Stimulated activated CD4-positive, alpha-beta T cell treated with anti-CD3 and anti-CD28 coated beads, Interleukin-1b, Interleukin-23, amount 100 ng/mL, for 24 hours (primary cell): ENCODE data around the gene AGBL1.
"Not testable (repeated sequence)": the region's sequence is repeated elsewhere in the genome, so short reads cannot be mapped to it uniquely, and the experiment has no call there.

Source experiments
- DNase-seq, 4 experiments: peaks; one replicate each; pipeline ENCODE4 v3.0.0-alpha.2; 2020; ENCODE audit warnings: low read depth in 4 of 4, low spot score in 1 of 4

Gene AGBL1

DNA sequence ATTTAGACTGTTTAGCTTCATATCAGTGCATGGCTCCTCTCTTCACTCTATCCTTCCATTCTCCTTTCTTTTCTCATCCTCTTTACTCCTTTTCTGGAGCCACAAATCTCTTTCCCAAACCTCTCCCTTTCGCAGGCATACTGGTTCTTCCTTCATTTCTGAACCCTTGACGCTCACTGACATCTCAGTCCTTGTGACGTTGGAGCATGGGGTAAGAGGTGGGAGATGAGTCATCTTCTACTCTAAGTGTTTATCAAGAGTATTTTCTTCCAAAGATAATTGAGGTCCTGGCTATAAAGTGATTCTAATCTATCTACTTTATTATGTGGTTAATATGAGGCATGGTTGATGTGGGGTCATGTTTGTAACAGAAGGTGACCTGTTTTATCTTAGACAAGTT, 414.2 kb downstream of the AGBL1 start:
- DNase-seq = no peak

DNA sequence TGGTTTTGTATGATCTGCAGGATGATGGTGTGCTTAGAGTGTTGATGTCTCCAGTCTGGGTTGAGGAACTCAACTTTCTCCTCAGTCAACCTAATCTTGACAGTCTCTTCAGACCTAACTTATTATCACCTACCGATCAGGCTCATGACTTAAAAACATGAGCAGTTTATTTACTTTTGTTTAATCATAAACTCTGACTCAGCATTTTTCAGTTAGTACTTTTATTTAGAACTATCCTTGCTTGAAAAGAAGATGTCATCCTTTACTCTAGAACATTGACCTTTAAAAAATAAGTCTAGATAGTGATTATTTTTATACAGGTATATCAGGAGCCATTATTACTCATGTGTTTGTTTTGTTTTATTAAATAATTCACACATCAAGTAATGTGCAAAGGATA, 414.8 kb downstream of the AGBL1 start:
- no peak for DNase-seq

DNA sequence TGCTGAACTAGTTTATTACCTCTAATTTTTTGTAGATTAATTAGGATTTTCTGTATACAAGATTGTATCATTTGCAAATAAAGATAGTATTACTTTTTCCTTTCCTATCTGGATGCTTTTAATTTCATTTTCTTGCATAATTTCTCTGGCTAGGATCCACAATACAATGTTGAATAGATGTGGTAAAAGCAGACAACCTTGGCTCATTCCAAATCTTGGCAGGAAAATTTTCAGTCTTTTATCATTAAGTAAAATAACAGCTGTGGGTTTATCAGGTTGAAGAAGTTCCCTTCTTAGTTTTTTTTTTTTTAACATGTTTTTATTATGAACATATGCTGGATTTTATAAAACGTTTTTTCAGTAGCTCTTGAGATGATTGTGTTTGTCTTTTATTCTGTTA, 422.6 kb downstream of the AGBL1 start:
- DNase-seq = no peak

DNA sequence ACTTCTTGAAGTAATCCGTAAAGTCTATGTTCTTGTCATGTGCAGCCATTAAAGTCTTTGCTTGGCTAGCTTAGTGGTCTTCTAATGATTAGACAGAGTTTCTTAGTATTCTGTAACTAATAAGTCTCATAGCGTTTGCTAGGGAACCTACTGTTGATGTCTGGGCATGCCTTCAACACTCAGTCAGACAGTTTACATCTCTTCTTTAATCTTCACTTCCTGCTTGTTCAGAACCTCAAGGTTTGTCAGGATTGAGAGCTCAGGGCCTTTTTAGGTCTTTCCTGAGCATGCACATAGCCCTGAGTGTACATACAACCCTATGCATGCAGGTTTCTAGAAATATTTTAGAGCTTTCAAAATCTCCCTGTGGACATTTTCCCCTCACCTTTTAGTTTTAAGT, 426.3 kb downstream of the AGBL1 start:
- no peak for DNase-seq

DNA sequence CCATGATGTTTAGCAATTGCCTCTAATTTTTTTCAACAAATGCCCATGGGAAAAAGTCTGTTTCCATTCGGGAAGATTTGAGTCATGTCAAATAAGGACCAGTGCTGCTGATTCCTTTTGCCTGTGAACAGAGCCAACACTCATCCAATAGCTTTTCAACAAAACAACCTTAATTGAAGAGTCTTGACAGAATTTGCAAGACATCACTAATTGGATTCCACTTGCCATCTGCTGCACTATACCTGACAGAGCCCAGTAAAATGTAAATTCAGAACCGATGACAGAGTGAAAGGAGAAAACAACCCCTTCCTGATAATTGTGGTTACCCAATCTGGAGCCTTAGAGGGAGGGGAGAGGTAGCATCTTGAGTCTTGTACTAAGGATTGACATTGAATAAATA, 426.7 kb downstream of the AGBL1 start:
- no peak for DNase-seq

DNA sequence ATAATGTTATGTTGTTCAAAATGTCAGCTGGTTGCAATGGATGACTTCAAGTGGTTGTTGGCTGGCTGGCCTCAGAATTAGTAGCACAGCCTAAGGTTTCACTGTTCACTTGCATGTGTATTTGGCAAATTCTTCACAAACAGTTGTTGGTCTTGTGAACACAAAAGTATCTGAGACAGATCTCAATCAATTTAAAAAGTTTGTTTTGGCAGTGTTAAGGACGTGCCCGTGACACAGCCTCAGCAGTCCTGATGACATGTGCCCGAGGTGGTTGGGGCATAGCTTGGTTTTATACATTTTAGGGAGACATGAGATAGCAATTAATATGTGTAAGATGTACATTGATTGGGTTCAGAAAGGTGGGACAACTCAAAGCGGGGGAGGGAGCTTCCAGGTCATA, 436.0 kb downstream of the AGBL1 start:
- DNase-seq = no peak

DNA sequence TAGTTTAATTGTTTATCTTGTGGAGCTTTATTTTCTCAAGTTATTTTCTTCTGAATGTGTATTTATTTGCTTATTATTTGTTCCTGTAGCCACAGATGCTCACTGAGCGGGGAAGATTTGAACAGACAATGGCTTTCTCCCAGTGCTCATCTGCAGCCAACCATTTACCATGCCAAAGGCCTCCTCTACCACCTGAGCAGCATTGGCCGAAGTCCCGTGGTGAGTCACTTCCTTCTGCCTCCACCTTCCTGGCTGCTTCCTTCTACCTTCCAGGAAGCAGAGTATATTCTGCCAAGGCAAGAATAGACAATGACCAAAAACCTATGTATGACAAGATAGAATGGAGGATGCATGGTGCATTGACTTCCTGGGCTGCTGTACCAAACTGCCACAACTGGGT, 443.1 kb downstream of the AGBL1 start:
- DNase-seq = no peak

DNA sequence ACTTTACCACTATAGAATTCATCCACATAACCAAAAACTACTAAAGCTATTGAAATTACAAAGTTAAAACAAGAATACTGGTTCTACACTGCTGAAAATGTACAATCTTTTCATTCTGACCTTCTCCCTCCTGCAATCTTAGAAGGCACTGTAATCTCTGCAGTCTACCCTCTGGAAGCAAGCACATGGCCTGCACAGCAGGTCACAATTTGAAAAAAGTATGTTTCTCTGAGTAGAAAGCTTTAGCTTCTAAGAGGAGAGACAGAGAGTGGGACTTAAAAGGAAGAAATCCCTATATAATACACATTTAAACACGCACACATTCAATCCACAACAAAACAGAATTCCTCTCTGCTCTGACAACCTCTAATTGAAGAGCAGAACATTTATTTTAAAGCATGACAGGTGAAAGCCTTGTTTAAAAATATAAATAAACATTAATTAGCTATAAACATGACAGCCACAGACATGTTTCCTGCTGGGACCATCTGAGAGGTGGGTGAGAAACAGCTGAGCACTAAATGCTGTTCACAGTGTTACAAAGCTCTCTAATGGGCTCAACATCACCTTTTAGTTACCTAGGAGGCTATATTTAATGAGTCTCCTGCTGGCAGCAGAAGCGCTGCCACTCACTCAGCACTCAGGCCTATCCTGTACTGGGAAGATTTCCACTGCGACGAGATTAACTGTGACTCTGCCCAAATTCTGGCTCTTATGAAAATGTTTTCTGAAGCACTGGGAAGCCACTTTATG, 447.4 kb downstream of the AGBL1 start:
- no peak for DNase-seq

DNA sequence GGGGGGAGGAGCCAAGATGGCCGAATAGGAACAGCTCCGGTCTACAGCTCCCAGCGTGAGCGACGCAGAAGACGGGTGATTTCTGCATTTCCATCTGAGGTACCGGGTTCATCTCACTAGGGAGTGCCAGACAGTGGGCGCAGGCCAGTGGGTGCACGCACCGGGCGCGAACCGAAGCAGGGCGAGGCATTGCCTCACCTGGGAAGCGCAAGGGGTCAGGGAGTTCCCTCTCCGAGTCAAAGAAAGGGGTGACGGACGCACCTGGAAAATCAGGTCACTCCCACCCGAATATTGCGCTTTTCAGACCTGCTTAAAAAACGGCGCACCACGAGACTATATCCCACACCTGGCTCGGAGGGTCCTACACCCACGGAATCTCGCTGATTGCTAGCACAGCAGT, 448.4 kb downstream of the AGBL1 start:
- not testable (repeated sequence) for DNase-seq

DNA sequence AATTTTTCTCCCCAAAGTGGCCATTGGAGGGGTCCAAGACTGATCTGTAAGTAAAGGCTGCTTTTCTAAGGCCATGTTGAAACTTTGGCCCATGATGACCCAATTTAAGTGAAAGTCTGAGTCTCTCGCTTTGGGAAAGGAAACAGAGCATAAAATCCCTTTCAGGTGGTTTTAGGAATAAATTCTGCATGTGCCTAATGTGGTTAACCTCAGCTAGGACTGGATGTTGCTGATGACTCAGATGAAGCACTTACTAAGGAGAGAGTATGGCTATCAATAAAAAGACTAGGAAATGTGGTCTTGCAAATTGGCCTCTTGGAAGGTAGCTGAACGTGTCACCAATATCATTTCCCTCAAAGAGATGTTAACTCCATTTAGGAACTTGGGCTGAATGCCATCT, 458.5 kb downstream of the AGBL1 start:
- no peak for DNase-seq

DNA sequence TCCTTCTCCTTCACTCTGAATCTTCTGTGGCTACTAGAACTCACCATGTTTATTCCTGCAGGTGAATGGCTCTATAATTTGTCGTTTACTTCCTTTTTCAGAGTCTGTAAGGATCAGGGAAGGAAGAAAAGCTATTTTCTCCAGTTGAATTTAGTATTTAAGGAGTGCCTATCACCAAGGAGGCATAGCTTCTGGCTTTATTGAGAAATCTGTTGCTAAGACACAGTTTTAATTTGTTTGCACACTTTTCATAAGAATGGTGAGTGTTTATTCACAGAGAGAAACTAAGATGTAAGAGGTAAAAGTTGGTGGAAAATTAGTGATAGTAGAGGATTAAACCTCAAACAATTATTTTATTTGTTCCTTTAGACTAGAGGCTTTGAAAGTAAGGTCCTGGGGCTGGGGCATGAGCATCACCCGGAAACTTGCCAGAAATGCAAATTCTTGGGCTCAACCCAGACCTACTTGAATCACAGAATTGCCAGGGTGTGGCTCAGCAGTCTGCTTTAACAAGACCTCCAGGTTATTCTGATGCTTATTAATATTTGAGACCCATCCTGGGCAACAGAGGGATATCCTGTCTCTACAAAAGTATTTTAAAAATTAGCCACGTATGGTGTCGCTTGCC, 461.3 kb downstream of the AGBL1 start:
- DNase-seq = no peak

DNA sequence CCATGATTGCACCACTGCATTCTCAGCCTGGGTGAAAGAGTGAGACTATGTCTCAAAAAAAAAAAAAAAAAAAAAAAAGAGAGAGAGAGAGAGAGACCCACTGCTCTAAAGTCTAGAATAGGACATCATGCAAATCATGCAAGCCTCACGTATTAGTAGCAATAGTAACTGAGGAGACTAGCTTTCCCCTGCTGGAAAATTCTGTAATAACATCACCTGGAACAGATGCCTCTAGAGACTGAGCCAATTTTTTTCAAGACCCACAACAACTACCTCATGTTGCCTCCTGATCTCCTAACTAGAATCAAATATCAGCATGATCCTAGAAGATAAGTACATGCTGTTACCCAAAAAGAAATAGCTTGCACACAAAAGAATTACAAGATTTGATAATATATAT, 461.9 kb downstream of the AGBL1 start:
- no peak for DNase-seq

DNA sequence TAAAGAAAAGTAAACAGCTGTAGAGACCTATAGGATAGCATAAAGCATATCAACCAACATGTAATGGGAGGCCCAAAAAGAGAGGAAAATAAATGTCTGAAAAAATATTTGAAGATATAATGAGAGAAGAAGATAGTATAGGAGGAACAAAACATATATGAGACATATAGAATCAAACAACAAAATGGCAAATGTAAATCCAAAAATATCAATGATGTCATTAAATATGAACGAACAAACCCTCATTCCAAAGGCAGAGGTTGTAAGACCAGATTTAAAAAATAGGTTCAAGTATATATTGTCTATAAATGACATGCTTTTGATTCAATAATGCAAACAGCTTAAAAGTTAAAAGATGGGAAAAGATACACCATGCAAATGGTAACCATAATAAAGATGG, 470.4 kb downstream of the AGBL1 start:
- no peak for DNase-seq

DNA sequence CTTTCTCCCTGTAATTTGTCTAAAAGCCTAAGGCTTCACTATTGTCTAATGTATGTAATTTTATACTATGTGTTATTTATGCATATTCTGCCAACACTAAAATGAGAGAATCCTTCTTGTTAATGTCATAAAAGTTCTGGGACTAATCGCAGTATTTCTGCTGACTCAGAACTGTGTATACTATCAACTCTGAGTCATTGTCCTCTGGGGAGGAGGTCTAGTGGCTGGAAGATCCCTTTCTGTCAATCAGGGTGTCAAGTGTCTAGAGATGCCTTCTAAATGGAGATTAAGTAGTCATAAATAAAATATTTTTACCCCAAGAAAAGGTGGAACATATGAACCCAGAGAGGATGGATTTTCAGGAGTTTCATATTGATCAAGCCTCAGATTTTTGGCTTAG, 473.4 kb downstream of the AGBL1 start:
- no peak for DNase-seq

DNA sequence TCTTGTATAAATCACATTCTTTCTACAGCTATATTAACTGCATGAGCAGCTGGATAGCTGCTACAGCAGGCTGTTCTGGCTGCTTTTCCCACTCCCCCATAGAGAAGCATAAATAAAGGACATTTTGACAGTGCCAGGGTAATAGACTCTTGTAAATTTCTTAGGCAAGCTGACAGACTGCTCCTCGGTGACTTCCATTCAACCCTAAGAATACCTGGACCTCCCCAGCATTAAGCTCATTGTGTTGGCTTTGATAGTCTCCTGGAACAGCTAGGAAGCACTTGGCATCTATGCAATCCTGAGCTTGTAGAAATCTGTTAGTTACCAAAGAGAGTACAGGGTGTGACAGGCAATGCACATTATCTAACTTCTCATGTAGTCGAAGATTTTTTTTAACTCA, 475.4 kb downstream of the AGBL1 start:
- DNase-seq = no peak

DNA sequence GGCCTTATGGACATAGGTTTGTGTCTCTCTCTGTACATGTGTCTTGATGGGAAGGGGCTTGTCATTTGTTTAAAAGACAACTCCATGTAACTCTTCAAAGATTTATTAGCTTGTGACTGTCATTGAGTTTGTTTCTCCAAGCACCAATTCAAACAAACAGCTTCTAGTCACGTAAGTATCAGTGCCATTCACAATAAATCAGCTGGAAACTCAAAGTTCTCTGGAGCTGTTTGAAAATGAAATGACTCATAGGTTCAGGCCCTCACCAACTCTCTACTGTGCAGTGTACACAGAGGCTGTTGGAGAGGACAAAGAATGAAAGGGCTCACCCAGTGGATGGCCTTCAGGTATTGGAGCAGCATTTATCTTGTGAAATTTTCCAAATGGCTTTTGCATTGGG, 476.3 kb downstream of the AGBL1 start:
- no peak for DNase-seq

DNA sequence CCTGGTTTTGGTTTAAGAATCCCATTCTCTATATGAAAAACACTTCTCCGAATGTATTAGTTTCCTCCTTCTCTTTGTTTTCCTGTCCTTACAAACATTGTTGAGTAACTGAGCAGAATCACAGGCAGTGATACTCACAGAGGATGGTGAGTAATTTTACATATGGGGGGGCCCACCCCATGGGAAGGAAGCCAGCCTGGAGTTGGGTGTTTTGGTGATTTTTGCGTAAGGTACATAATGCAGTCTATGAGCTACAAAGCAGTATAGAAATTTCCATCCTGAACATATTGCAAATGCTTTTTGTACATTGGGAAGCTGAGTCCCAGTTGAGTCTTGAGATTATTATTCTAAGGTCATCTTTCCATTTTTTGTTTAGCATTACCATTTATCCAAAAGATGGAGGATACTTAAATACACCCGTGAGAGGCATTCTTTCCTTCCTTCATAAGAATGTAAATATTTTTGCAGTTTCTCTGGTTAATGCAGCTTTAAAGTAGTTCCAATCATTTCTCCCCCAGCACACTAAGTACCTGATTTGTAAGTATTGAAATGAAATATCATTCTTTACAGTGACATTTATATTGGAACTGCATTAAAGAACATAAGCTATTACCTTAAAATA, 476.8 kb downstream of the AGBL1 start:
- no peak for DNase-seq

DNA sequence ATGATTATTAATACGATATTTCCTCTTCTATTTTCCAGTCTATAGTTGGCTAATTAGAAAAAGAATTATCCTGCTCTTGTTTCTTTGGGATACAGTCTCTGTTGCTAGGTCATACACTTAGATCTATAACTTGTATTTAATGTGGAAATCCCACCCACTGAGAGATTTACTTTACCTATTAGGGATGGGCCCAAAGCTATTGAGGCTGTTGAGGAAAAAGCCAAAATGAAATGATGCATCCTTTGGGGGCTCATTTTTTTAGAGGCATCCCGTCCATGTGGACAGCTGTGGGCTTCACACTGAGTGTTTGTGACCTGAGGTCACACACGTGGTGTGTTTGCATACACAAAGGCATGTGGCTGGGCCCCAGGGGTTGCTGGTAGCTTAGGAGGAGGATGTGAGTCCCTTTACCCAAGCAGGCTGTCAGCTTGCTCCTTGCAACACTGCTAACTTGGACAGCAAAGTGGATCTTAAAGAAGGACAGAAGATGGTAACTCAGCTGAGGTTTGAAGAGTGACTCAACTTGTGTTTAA, 477.4 kb downstream of the AGBL1 start:
- DNase-seq = no peak

DNA sequence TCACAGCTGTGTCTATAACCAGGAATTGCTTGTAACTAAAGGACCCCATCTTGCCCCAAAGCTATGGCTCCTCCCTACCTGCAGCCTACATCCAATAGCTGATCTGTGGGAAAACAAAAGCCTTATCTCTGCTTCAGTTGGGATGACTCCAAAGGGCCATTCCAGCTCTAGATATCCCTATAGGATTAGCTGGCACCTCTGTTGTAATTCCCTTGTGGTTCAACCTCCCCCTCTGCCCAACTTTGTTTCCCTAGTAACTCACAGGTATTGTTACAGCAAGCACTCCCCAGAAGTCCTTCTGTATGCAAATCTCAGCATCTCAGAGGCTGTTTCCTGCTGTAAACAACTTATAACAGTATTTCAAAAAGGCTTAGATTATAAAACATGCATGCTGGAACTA, 478.6 kb downstream of the AGBL1 start:
- no peak for DNase-seq

DNA sequence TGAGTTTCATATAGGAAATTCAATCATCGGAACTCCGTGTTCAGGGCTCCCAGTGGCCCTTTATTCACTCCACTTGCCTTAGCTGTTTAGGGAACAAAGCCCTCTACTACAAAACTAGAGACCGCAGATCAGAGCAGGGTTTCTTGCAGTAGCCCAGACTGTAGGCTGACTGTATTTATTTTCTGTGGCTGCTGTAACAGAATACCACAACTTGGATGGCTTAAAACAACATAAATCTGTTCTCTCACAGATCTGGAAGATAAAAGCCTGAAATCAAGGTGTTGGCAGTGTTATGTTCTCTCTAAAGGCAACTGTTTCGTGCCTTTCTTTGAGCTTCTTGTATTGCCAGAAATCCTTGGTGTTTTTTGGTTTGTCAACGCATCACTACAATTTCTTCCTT, 479.0 kb downstream of the AGBL1 start:
- no peak for DNase-seq

DNA sequence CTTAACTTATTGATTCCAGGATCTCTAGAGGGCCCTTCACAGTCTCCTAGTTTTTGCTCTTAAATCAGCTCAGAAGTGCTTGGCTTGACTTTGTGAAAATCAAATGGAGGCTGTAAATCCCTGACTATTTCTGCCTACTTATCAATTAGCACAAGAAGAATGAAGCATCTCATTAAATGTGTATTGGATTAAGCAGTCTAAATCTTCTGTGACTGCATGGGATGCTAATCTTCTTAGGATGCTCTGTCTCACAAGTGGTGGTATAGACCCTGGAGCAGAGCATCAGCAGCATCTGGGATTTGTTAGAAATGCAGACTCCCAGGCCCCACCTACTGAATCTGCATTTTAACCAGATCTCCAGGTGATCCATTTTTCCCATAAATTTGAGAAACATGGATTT, 488.7 kb downstream of the AGBL1 start:
- no peak for DNase-seq

DNA sequence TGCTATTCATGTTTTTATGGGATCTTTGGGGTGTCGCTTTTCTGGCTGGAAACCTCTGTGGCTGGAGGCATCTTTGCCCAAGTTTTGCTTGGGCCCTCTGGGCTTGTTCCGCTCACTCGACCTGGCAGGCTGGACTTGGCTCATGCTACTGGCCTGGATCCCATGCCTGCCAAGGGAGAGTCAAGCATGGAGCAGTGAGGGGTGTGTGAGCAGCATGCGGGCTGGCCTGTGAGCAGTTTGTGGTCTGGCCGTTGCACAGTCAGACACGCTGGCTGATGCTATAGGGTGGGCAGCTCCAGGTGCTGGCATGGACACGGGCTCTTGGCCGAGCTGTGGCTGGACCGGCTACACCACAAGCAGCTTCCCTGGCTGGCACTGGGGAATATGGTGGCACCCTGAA, 491.1 kb downstream of the AGBL1 start:
- DNase-seq = no peak
